ENCODE data around the gene SDF2L1. TPM values are rescaled to one million over a fixed set of nuclear protein-coding genes. Genes with fewer than 3 reads are reported as not detected.

SDF2L1 gene
- total and polyA plus RNA-seq, 12 donors = 14.0 to 83.9 (median 27.4) TPM

DNA sequence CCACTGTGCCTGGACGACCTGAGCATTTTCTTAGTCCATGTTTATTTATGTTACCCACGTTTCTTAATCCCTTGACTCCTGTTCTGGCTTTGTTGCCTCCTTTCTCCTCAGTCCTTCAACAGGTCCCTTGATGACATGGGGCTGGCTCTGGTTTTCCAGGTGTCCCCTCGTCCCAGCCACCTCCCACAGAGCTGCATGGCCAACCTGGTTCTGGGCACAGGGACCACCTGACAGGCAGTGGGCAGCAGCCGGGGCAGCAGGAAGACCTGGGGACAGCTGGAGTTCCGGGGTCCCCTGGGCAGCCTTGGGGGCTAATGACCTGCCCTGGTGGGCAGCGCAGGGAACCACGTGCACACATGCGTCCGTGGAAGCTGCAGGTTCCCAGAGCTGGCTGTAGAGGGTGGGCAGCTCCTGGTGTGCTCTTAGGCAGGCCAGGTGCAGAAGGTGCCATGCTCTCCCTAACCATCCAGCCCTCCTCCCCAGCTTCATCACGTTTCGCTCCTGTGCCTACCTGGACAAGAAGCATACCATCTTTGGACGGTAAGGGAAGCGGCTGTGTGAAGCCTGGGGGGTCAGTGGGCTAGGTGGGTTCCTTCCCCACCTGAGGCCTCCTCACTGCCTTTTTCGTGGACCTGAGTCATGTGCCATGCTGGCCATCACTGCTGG lies 51.4 kb downstream of the SDF2L1 start:
- Histone ChIP-seq H3K9me3 (replicated peaks in 1 of 3) (no peaks in the 10 kb centered on the region), H3K4me3 (no peak overlapping the region), H3K27me3 (no peaks in the 10 kb centered on the region), H3K4me1 (replicated peaks in 1 of 2) (no peaks in the 10 kb centered on the region), H3K27ac (no peak overlapping the region), H3K36me3 (replicated peaks in 1 of 2) (peaks cover 0 to 54% of the 10 kb centered on the region in 2 donors)
- TF ChIP-seq, protein P1, sequence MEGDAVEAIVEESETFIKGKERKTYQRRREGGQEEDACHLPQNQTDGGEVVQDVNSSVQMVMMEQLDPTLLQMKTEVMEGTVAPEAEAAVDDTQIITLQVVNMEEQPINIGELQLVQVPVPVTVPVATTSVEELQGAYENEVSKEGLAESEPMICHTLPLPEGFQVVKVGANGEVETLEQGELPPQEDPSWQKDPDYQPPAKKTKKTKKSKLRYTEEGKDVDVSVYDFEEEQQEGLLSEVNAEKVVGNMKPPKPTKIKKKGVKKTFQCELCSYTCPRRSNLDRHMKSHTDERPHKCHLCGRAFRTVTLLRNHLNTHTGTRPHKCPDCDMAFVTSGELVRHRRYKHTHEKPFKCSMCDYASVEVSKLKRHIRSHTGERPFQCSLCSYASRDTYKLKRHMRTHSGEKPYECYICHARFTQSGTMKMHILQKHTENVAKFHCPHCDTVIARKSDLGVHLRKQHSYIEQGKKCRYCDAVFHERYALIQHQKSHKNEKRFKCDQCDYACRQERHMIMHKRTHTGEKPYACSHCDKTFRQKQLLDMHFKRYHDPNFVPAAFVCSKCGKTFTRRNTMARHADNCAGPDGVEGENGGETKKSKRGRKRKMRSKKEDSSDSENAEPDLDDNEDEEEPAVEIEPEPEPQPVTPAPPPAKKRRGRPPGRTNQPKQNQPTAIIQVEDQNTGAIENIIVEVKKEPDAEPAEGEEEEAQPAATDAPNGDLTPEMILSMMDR (IDR thresholded peaks at IDR 0.05) = no peak
- no peak for TF ChIP-seq POLR2A (IDR thresholded peaks at IDR 0.05)
- no peak for DNase-seq
- intact Hi-C loops (cut with DNase I) = no loop called here
- 89 to 97% (median 92%) methylated on average over 7 to 14 of the region's 14 CpGs for WGBS, 4 donors

MicroRNA genes within 50 kb of the gene (microRNA counts, 767-probe panel; counts per million panel counts)
- microRNA hsa-miR-130b-3p (0 counts per million in 2 donors), microRNA hsa-miR-301b (0 counts per million in 2 donors)

Small RNA genes lying within 50 kb of the gene (microRNA-seq; reads per million reads assigned to microRNA genes)
- 151 to 309 (median 306) reads per million in 3 donors for gene MIR130B
- gene MIR301B = 1.1 to 1.7 (median 1.3) reads per million in 3 donors

Small RNA genes lying within 50 kb of the gene (small RNA-seq; reads per million reads assigned to genes)
- gene MIR301B = 1.5 to 1.9 reads per million in 2 donors

Other genes with a start within 250 kb of the SDF2L1 start
- gene HIC2, start 224.9 kb upstream of the SDF2L1 start, total RNA-seq = 1 to 10 TPM; 1.8 to 7.9 (median 2.6) TPM
- gene HIC2, start 224.9 kb upstream of the SDF2L1 start, polyA plus RNA-seq = 1 to 10 TPM in 1 of 3 donors, under 1 TPM in 2; 0.57 to 2.7 (median 0.94) TPM
- gene TMEM191C, start 174.9 kb upstream of the SDF2L1 start, total RNA-seq = 1 to 10 TPM in 3 of 9 donors, under 1 TPM in 4, not detected in 2; 0.14 to 7.7 (median 0.98) TPM
- gene TMEM191C, start 174.9 kb upstream of the SDF2L1 start, polyA plus RNA-seq = 1 to 10 TPM in 2 of 3 donors, under 1 TPM in 1; 0.35 to 4.1 (median 3.6) TPM
- gene RIMBP3C, start 90.8 kb upstream of the SDF2L1 start, total RNA-seq = 1 to 10 TPM in 1 of 9 donors, under 1 TPM in 6, not detected in 2; 0.19 to 2.5 (median 0.28) TPM
- gene RIMBP3C, start 90.8 kb upstream of the SDF2L1 start, polyA plus RNA-seq = under 1 TPM in 1 of 3 donors, not detected in 2; 0.18 TPM
- 10 to 100 TPM; 48.5 to 79.7 (median 57.9) TPM for gene UBE2L3, start 74.6 kb upstream of the SDF2L1 start, total RNA-seq
- gene UBE2L3, start 74.6 kb upstream of the SDF2L1 start, polyA plus RNA-seq = 100 to 1,000 TPM in 1 of 3 donors, 10 to 100 TPM in 2; 64.0 to 142 (median 66.1) TPM
- 10 to 100 TPM in 8 of 9 donors, 1 to 10 TPM in 1; 8.9 to 33.6 (median 17.4) TPM for gene YDJC, start 12.3 kb upstream of the SDF2L1 start, total RNA-seq
- 10 to 100 TPM in 2 of 3 donors, 1 to 10 TPM in 1; 2.5 to 36.2 (median 31.2) TPM for gene YDJC, start 12.3 kb upstream of the SDF2L1 start, polyA plus RNA-seq
- gene CCDC116, start 9.5 kb upstream of the SDF2L1 start, total RNA-seq = under 1 TPM in 7 of 9 donors, not detected in 2; 0.19 to 0.50 (median 0.28) TPM
- 1 to 10 TPM in 1 of 3 donors, under 1 TPM in 1, not detected in 1; 0.77 to 1.9 TPM for gene CCDC116, start 9.5 kb upstream of the SDF2L1 start, polyA plus RNA-seq
- gene PPIL2, start 23.7 kb downstream of the SDF2L1 start, total RNA-seq = 10 to 100 TPM; 32.2 to 58.1 (median 42.0) TPM
- 10 to 100 TPM; 33.6 to 65.6 (median 61.7) TPM for gene PPIL2, start 23.7 kb downstream of the SDF2L1 start, polyA plus RNA-seq
- gene YPEL1, start 93.5 kb downstream of the SDF2L1 start, total RNA-seq = 10 to 100 TPM in 1 of 9 donors, 1 to 10 TPM in 8; 1.1 to 19.4 (median 3.0) TPM
- gene YPEL1, start 93.5 kb downstream of the SDF2L1 start, polyA plus RNA-seq = 1 to 10 TPM in 2 of 3 donors, under 1 TPM in 1; 0.84 to 4.4 (median 1.8) TPM
- 100 to 1,000 TPM in 5 of 9 donors, 10 to 100 TPM in 4; 63.3 to 201 (median 109) TPM for gene MAPK1, start 225.3 kb downstream of the SDF2L1 start, total RNA-seq
- gene MAPK1, start 225.3 kb downstream of the SDF2L1 start, polyA plus RNA-seq = 100 to 1,000 TPM in 1 of 3 donors, 10 to 100 TPM in 1, 1 to 10 TPM in 1; 9.6 to 142 (median 10.3) TPM